Myometrial cell (primary cell): Measurements from ENCODE around the gene LCE3B. TPM values are rescaled to one million over a fixed set of nuclear protein-coding genes. Genes with fewer than 3 reads are reported as not detected.

Experiments
- total RNA-seq: library from RNA; depleted of rRNA; stranded (reverse); fragments of >200 nt; gene quantifications from 2 replicates; pipeline ENCODE4 v1.2.3, GENCODE V29; 2015

The LCE3B gene, protein sequence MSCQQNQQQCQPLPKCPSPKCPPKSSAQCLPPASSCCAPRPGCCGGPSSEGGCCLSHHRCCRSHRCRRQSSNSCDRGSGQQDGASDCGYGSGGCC
- total RNA-seq: not detected in 2 replicates

DNA sequence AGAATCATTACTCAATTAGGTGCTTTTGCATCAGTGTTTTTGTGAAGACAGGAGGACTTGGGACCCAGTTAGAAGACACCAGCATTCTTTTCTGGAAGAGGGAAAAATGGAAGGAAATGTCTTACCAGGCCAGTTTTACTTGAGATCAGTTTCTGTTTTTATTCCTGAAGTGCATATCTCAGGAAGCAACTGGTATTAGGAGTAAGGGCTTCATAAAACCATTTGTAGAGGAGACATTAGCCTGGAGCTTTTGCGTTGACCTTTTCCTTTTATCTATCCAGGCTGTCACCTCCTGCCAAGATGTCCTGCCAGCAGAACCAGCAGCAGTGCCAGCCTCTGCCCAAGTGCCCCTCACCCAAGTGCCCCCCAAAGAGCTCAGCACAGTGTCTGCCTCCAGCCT is at the start of gene LCE3B:
TSS of gene LCE3B (plus strand) at position 301 of the 400 bp plus-strand sequence. CDS start at position 301, 0 bp downstream.

DNA sequence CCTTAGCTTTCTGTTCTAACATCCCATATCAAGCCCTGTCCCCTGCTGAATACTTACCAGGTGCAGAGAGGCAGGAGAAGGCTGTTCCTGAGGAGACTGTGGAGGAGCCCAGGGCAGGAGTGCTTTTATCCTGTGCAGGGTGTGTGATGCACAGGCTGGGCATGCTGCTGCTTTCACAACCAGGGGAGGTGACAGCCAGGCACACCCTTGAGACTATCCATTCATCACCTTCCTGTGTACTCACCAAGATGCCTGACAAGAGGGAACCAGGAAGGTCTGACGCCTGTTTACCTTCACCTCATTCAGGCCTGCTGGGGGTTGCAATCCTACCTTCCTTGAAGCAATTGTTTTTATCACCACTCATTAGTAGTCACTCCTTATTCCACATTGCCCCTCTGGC is 46.9 kb upstream of the LCE3B start, which contains the start of gene LCE3E:
TSS of gene LCE3E (minus strand) at position 100 of the 400 bp plus-strand sequence. CDS start 572 bp downstream, outside the sequence.

GRCh38 chr1:152580433-152580832 is 33.2 kb upstream of the LCE3B start, which contains the start of gene LCE3D:
TSS of gene LCE3D (minus strand) at chr1:152580516. CDS start at chr1:152579936, 580 bp downstream.

DNA sequence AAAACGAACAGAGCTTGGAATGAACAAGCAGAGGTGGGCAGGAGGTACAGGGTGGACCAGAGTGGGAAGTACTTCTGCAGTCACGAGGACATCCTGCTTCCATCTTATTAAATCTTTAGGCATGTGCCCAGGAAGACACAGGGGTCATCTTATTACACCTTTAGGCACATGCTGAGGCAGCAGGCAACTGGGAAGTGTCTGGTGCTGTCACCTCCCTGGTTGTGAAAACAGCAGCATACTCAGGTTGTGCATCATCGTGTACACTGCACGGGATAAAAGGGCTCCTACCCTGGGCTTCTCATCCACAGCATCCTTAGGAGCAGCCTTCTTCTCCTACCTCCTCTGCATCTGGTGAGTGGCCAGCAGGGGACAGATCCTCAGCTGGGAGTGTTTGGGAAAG is 13.7 kb upstream of the LCE3B start, which contains the start of gene LCE3C:
TSS of gene LCE3C (plus strand) at position 301 of the 400 bp plus-strand sequence. CDS start 498 bp downstream, outside the sequence.

DNA sequence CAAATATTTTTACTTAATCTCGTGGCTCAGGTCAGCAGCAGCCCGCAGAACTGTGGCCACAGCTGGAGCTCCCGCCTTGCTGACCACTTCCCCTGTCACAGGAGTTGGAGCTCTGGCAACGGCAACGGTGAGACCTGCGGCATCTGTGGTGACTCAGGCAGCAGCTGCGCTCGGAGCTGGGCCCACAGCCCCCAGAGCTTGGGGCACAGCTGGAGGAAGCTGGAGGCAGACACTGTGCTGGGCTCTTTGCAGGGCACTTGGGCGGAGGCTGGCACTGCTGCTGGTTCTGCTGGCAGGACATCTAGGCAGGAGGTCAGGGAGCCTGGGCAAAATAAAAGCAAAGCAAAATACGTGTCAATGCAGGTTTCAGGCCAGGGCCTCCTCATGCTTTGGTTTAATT is 9.2 kb downstream of the LCE3B start, which contains the start of gene LCE3A:
TSS of gene LCE3A (minus strand) at position 301 of the 400 bp plus-strand sequence. CDS start at position 301, 0 bp downstream.

GRCh38 chr1:152663098-152663497 is 49.5 kb downstream of the LCE3B start, which contains the start of gene LCE2D:
TSS of gene LCE2D (plus strand) at chr1:152663380. CDS start at chr1:152664106, 726 bp downstream.

Other genes starting within 250 kb of the LCE3B start
- not detected in 2 replicates for gene CRNN, start 199.5 kb upstream of the LCE3B start, total RNA-seq
- not detected in 2 replicates for gene LCE5A, start 103.0 kb upstream of the LCE3B start, total RNA-seq
- not detected in 2 replicates for gene CRCT1, start 99.3 kb upstream of the LCE3B start, total RNA-seq
- gene LCE3E, start 47.0 kb upstream of the LCE3B start, total RNA-seq: not detected in 2 replicates
- not detected in 2 replicates for gene LCE3D, start 33.3 kb upstream of the LCE3B start, total RNA-seq
- not detected in 2 replicates for gene LCE3C, start 13.6 kb upstream of the LCE3B start, total RNA-seq
- not detected in 2 replicates for gene LCE3A, start 9.3 kb downstream of the LCE3B start, total RNA-seq
- gene LCE2D, start 49.6 kb downstream of the LCE3B start, total RNA-seq: not detected in 2 replicates
- gene LCE2C, start 61.5 kb downstream of the LCE3B start, total RNA-seq: not detected in 2 replicates
- not detected in 2 replicates for gene LCE2B, start 72.3 kb downstream of the LCE3B start, total RNA-seq
- not detected in 2 replicates for gene LCE2A, start 84.5 kb downstream of the LCE3B start, total RNA-seq
- gene LCE4A, start 94.3 kb downstream of the LCE3B start, total RNA-seq: not detected in 2 replicates
- not detected in 2 replicates for gene KPRP, start 144.2 kb downstream of the LCE3B start, total RNA-seq
- gene LCE1F, start 161.3 kb downstream of the LCE3B start, total RNA-seq: not detected in 2 replicates
- not detected in 2 replicates for gene LCE1E, start 172.4 kb downstream of the LCE3B start, total RNA-seq
- not detected in 2 replicates for gene LCE1D, start 182.9 kb downstream of the LCE3B start, total RNA-seq
- gene LCE1C, start 192.8 kb downstream of the LCE3B start, total RNA-seq: not detected in 2 replicates
- not detected in 2 replicates for gene LCE1B, start 198.2 kb downstream of the LCE3B start, total RNA-seq
- not detected in 2 replicates for gene LCE1A, start 213.7 kb downstream of the LCE3B start, total RNA-seq
- not detected in 2 replicates for gene LCE6A, start 229.0 kb downstream of the LCE3B start, total RNA-seq
- gene LCE7A, start 246.2 kb downstream of the LCE3B start, total RNA-seq: not detected in 2 replicates